Medulla oblongata (tissue), 1 donor: ENCODE results near the gene DOCK7.

Experiments
- DNase-seq: peaks from one replicate; pipeline ENCODE4 v3.0.0-alpha.2; 2015; ENCODE audit errors: extremely low spot score

The DOCK7 gene

GRCh38 chr1:62452951-62453350, 235.2 kb downstream of the DOCK7 start:
- no peak for DNase-seq

GRCh38 chr1:62450301-62450700, 237.9 kb downstream of the DOCK7 start:
- no peak for DNase-seq

- DNase-seq, result no peak
Observed at GRCh38 chr1:62448221-62448933, 239.8 kb downstream of the DOCK7 start.

- DNase-seq, result no peak
Observed at GRCh38 chr1:62444701-62445100, 243.5 kb downstream of the DOCK7 start.

- DNase-seq, result no peak
Observed at GRCh38 chr1:62439652-62440371, 248.4 kb downstream of the DOCK7 start.

- peak; percentile 11 for DNase-seq
Observed at GRCh38 chr1:62438163-62438562, 250.0 kb downstream of the DOCK7 start.

- peak; percentile 62 for DNase-seq
Observed at GRCh38 chr1:62437273-62437940, 250.8 kb downstream of the DOCK7 start.

- peak; percentile 98 for DNase-seq
Observed at GRCh38 chr1:62436466-62437272, 251.5 kb downstream of the DOCK7 start, which contains the start of gene USP1. Gene USP1, plus strand, starts transcription at chr1:62437049. Its CDS starts 2,819 bp downstream, at chr1:62439868.

- DNase-seq, result no peak
Observed at GRCh38 chr1:62436039-62436465, 252.1 kb downstream of the DOCK7 start.

GRCh38 chr1:62435231-62436038, 252.8 kb downstream of the DOCK7 start:
- DNase-seq, result no peak

- no peak for DNase-seq
Observed at GRCh38 chr1:62434618-62435001, 253.6 kb downstream of the DOCK7 start.

GRCh38 chr1:62433861-62434617, 254.1 kb downstream of the DOCK7 start:
- DNase-seq, result no peak

GRCh38 chr1:62429581-62429980, 258.6 kb downstream of the DOCK7 start:
- no peak for DNase-seq

GRCh38 chr1:62428351-62428750, 259.8 kb downstream of the DOCK7 start:
- no peak for DNase-seq

GRCh38 chr1:62426794-62427193, 261.4 kb downstream of the DOCK7 start:
- no peak for DNase-seq

GRCh38 chr1:62426237-62426636, 261.9 kb downstream of the DOCK7 start:
- DNase-seq, result no peak

GRCh38 chr1:62425041-62425440, 263.1 kb downstream of the DOCK7 start:
- DNase-seq, result no peak

GRCh38 chr1:62424411-62424810, 263.8 kb downstream of the DOCK7 start:
- DNase-seq, result no peak

- no peak for DNase-seq
Observed at GRCh38 chr1:62423580-62424242, 264.5 kb downstream of the DOCK7 start.

GRCh38 chr1:62420214-62420613, 268.0 kb downstream of the DOCK7 start:
- DNase-seq, result no peak
